Measurements from ENCODE around the gene CLPTM1L.

The CLPTM1L gene

DNA sequence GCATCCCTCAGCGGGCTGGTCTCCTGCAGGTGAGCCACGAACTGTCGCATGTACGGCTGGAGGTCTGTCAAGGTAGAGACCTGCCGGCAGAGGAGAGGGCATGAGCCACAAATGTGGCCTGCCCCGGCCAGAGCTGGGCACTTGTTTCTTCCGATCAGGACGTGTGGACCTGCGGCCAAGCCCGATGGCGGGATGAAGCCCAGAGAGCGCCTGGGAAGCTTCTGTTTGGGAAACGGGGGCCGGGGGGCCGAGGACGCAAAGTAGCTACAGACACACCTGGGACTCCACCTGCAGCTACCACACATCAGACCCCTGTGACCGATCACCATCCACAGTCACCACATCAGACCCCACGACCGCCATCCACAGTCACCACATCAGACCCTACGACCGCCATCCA, 72.7 kb downstream of the CLPTM1L start:
- Histone ChIP-seq H4K8ac (ENCODE audit: low read depth, low read length) (no peak overlapping the region), H2BK5ac (ENCODE audit: low read length) (no peak overlapping the region), H3K23ac (ENCODE audit: low read length) (no peak overlapping the region), H3K56ac (ENCODE audit: low read length) (no peak overlapping the region), H3K36me3 (ENCODE audit: control insufficient read depth, insufficient read depth, low read length) (no peaks in the 10 kb centered on the region), H3K9ac (ENCODE audit: low read length) (no peak overlapping the region), H2AK5ac (ENCODE audit: low read length) (no peak overlapping the region), H2BK120ac (ENCODE audit: low read depth, low read length) (no peak overlapping the region), H3K4me1 (ENCODE audit: control insufficient read depth, low read depth, low read length) (no peaks in the 10 kb centered on the region), H3K4me3 (ENCODE audit: low read length) (no peak overlapping the region), H3K27me3 (ENCODE audit: insufficient read depth, low read length, poor library complexity) (no peaks in the 10 kb centered on the region), H3K79me1 (ENCODE audit: low read length) (no peaks in the 10 kb centered on the region), H3K4ac (ENCODE audit: low read depth, low read length) (no peak overlapping the region), H3K79me2 (ENCODE audit: control insufficient read depth, insufficient read depth, low read length) (no peaks in the 10 kb centered on the region), H2BK15ac (replicated peaks; ENCODE audit: low read depth) (no peak overlapping the region), H3K18ac (ENCODE audit: low read length) (no peak overlapping the region), H4K5ac (ENCODE audit: low read length) (no peak overlapping the region), H3K27ac (ENCODE audit: low read depth, low read length) (no peak overlapping the region), H3K4me2 (ENCODE audit: low read length) (no peak overlapping the region)
- DNase-seq: no peak
- no CpG with 5 or more reads among the region's 21 CpGs for WGBS (ENCODE audit: extremely low coverage, insufficient coverage, low lambda C conversion rate)

DNA sequence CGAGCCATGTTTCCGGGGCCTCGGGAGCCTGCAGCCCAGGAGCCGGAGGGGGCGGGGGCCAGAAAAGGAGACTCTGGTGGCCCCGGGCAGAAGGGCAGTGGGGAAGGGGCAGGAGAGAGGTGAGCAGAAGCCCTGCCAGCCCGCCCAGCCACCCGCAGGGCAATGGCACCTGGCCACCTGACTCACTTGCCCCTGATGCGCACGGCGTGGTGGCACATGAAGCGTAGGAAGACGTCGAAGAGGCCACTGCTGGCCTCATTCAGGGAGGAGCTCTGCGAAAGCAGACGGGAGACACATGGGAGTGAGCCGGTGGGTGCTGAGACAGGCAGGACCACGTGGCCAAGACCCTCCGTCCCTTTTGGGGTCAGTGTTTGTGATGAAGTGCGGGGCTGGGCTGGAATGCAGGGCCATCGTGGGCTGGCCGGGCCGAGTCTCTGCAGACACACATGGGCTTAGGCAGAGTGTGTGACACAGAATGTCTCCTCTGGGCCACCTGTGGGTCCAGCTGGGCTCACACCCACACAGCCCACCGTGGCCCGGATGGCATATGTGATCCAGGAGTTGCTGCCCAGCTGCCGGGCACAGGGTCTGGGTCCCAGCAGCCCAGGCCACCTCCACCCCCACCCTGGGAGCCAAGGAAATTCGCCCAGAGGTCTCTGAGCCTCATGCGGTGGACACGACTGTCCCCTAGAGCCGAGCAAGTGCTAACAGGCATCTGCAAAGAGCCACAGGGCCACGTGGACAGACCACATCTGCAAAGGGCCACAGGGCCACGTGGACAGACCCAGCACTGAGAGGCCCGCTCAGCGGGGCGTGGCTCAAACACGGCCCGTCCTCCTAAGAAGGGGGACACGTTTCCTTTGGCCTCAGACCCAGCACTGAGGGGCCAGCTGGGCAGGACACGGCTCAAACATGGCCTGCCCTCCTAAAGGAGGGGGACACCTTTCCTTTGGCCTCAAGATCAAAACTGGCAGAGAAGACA, 73.7 kb downstream of the CLPTM1L start:
- no CpG with 5 or more reads among the region's 39 CpGs for WGBS (ENCODE audit: extremely low coverage, insufficient coverage, low lambda C conversion rate)

DNA sequence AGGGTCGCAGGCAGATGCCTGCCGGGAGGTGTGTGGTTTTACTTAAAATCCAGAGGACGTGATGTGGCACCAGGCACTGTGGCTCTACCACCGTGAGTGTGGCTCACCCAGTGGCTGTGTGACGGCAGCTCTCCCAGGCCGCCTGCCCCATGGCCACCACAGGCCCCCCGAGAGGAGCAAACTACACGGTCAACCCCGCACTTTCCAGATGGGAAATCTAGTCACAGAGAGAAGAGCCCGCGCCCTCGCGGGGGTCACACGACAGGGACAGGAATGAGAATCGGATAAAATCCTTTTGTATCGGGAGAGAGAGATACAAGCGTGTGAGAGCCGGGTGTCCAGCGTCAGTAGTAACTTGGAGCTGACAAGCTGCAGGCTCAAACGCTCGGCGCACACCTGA, 74.5 kb downstream of the CLPTM1L start:
- Histone ChIP-seq H2BK120ac (ENCODE audit: low read depth, low read length) (no peak overlapping the region), H3K23ac (ENCODE audit: low read length) (no peak overlapping the region), H4K5ac (ENCODE audit: low read length) (no peak overlapping the region), H4K8ac (ENCODE audit: low read depth, low read length) (no peak overlapping the region), H3K18ac (ENCODE audit: low read length) (no peak overlapping the region), H2BK5ac (ENCODE audit: low read length) (no peak overlapping the region), H3K79me2 (ENCODE audit: control insufficient read depth, insufficient read depth, low read length) (no peaks in the 10 kb centered on the region), H3K27me3 (ENCODE audit: insufficient read depth, low read length, poor library complexity) (no peaks in the 10 kb centered on the region), H3K79me1 (ENCODE audit: low read length) (no peaks in the 10 kb centered on the region), H3K27ac (ENCODE audit: low read depth, low read length) (no peak overlapping the region), H3K4me3 (ENCODE audit: low read length) (no peak overlapping the region), H2BK15ac (replicated peaks; ENCODE audit: low read depth) (no peak overlapping the region), H2AK5ac (ENCODE audit: low read length) (no peak overlapping the region), H3K4me1 (ENCODE audit: control insufficient read depth, low read depth, low read length) (no peaks in the 10 kb centered on the region), H3K9ac (ENCODE audit: low read length) (no peak overlapping the region), H3K4me2 (ENCODE audit: low read length) (no peak overlapping the region), H3K56ac (ENCODE audit: low read length) (no peak overlapping the region), H3K4ac (ENCODE audit: low read depth, low read length) (no peak overlapping the region), H3K36me3 (ENCODE audit: control insufficient read depth, insufficient read depth, low read length) (no peaks in the 10 kb centered on the region)
- no CpG with 5 or more reads among the region's 22 CpGs for WGBS (ENCODE audit: extremely low coverage, insufficient coverage, low lambda C conversion rate)
- no peak for DNase-seq

More for the DNA sequence above, 73.7 kb downstream of the CLPTM1L start:
- H2BK120ac ChIP-seq (ENCODE audit: low read depth, low read length): no peak overlapping the region
- H3K79me2 ChIP-seq (ENCODE audit: control insufficient read depth, insufficient read depth, low read length): no peaks in the 10 kb centered on the region
- H2BK5ac ChIP-seq (ENCODE audit: low read length): no peak overlapping the region
- H4K8ac ChIP-seq (ENCODE audit: low read depth, low read length): no peak overlapping the region
- no peak overlapping the region for H3K27ac ChIP-seq (ENCODE audit: low read depth, low read length)
- no peak overlapping the region for H3K4me3 ChIP-seq (ENCODE audit: low read length)
- no peak overlapping the region for H4K5ac ChIP-seq (ENCODE audit: low read length)
- H3K4ac ChIP-seq (ENCODE audit: low read depth, low read length): no peak overlapping the region
- H3K27me3 ChIP-seq (ENCODE audit: insufficient read depth, low read length, poor library complexity): no peaks in the 10 kb centered on the region
- no peak for DNase-seq
- H3K79me1 ChIP-seq (ENCODE audit: low read length): no peaks in the 10 kb centered on the region
- H3K36me3 ChIP-seq (ENCODE audit: control insufficient read depth, insufficient read depth, low read length): no peaks in the 10 kb centered on the region
- H3K56ac ChIP-seq (ENCODE audit: low read length): no peak overlapping the region
- no peaks in the 10 kb centered on the region for H3K4me1 ChIP-seq (ENCODE audit: control insufficient read depth, low read depth, low read length)
- no peak overlapping the region for H3K9ac ChIP-seq (ENCODE audit: low read length)
- H2AK5ac ChIP-seq (ENCODE audit: low read length): no peak overlapping the region
- no peak overlapping the region for H3K18ac ChIP-seq (ENCODE audit: low read length)
- H3K23ac ChIP-seq (ENCODE audit: low read length): no peak overlapping the region
- no peak overlapping the region for H3K4me2 ChIP-seq (ENCODE audit: low read length)
- H2BK15ac ChIP-seq (replicated peaks; ENCODE audit: low read depth): no peak overlapping the region

DNA sequence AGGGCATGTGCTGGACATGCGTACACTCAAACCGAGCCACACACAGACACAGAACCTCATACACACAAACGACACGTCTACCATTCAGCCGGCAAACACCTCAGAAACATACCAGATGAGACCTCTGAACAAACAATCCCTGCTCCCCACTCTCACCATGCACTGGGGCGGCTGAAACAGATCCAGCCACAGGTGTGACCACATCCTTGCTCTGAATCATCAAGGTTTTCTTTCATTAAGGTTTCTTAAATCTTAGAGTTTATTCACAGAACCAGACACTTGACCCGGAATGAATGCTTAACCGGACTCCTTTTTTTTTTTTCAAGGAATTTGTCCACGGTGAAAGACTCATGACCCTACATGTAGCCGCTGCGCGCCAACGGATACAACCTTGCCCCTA, 76.2 kb downstream of the CLPTM1L start:
- no peak overlapping the region for H3K4me2 ChIP-seq (ENCODE audit: low read length)
- H3K23ac ChIP-seq (ENCODE audit: low read length): no peak overlapping the region
- no peak overlapping the region for H3K27ac ChIP-seq (ENCODE audit: low read depth, low read length)
- no peak overlapping the region for H4K8ac ChIP-seq (ENCODE audit: low read depth, low read length)
- no peaks in the 10 kb centered on the region for H3K79me2 ChIP-seq (ENCODE audit: control insufficient read depth, insufficient read depth, low read length)
- no peak overlapping the region for H2BK5ac ChIP-seq (ENCODE audit: low read length)
- H2BK15ac ChIP-seq (replicated peaks; ENCODE audit: low read depth): no peak overlapping the region
- H2BK120ac ChIP-seq (ENCODE audit: low read depth, low read length): no peak overlapping the region
- no peaks in the 10 kb centered on the region for H3K27me3 ChIP-seq (ENCODE audit: insufficient read depth, low read length, poor library complexity)
- no peak overlapping the region for H3K4me3 ChIP-seq (ENCODE audit: low read length)
- H3K79me1 ChIP-seq (ENCODE audit: low read length): no peaks in the 10 kb centered on the region
- H3K18ac ChIP-seq (ENCODE audit: low read length): no peak overlapping the region
- WGBS (ENCODE audit: extremely low coverage, insufficient coverage, low lambda C conversion rate): no CpG with 5 or more reads among the region's 13 CpGs
- H3K4me1 ChIP-seq (ENCODE audit: control insufficient read depth, low read depth, low read length): no peaks in the 10 kb centered on the region
- H4K5ac ChIP-seq (ENCODE audit: low read length): no peak overlapping the region
- H2AK5ac ChIP-seq (ENCODE audit: low read length): no peak overlapping the region
- H3K4ac ChIP-seq (ENCODE audit: low read depth, low read length): no peak overlapping the region
- DNase-seq: no peak
- no peak overlapping the region for H3K56ac ChIP-seq (ENCODE audit: low read length)
- no peaks in the 10 kb centered on the region for H3K36me3 ChIP-seq (ENCODE audit: control insufficient read depth, insufficient read depth, low read length)
- H3K9ac ChIP-seq (ENCODE audit: low read length): no peak overlapping the region

DNA sequence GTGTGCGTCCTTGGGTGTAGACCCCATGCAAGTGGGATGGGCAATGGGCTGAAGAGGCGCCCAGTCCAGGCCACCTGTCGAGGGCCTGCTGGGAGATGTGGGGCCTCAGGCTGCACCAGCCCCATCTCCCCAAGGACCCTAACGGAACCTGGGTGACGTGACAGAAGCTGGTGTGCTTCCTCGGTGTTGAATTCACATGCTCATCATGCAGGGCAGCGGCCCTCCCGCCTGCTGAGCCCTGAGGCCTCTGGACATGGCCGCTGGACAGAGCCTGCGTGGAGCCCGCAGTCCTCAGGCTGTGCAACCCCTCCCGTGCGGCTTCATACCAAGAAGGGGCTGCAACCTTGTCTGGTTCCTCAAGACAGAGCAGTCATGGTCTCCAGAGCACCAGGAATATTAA, 76.8 kb downstream of the CLPTM1L start:
- no peak overlapping the region for H2AK5ac ChIP-seq (ENCODE audit: low read length)
- no peak overlapping the region for H3K4me2 ChIP-seq (ENCODE audit: low read length)
- no peaks in the 10 kb centered on the region for H3K36me3 ChIP-seq (ENCODE audit: control insufficient read depth, insufficient read depth, low read length)
- no peak overlapping the region for H3K27ac ChIP-seq (ENCODE audit: low read depth, low read length)
- no peak overlapping the region for H2BK120ac ChIP-seq (ENCODE audit: low read depth, low read length)
- H3K4me3 ChIP-seq (ENCODE audit: low read length): no peak overlapping the region
- no peak for DNase-seq
- H3K23ac ChIP-seq (ENCODE audit: low read length): no peak overlapping the region
- no CpG with 5 or more reads among the region's 13 CpGs for WGBS (ENCODE audit: extremely low coverage, insufficient coverage, low lambda C conversion rate)
- H3K56ac ChIP-seq (ENCODE audit: low read length): no peak overlapping the region
- no peaks in the 10 kb centered on the region for H3K27me3 ChIP-seq (ENCODE audit: insufficient read depth, low read length, poor library complexity)
- H2BK15ac ChIP-seq (replicated peaks; ENCODE audit: low read depth): no peak overlapping the region
- H3K4me1 ChIP-seq (ENCODE audit: control insufficient read depth, low read depth, low read length): no peaks in the 10 kb centered on the region
- no peak overlapping the region for H3K4ac ChIP-seq (ENCODE audit: low read depth, low read length)
- no peaks in the 10 kb centered on the region for H3K79me1 ChIP-seq (ENCODE audit: low read length)
- H3K9ac ChIP-seq (ENCODE audit: low read length): no peak overlapping the region
- no peak overlapping the region for H2BK5ac ChIP-seq (ENCODE audit: low read length)
- no peak overlapping the region for H4K8ac ChIP-seq (ENCODE audit: low read depth, low read length)
- no peak overlapping the region for H4K5ac ChIP-seq (ENCODE audit: low read length)
- no peak overlapping the region for H3K18ac ChIP-seq (ENCODE audit: low read length)
- H3K79me2 ChIP-seq (ENCODE audit: control insufficient read depth, insufficient read depth, low read length): no peaks in the 10 kb centered on the region

All from mesendoderm (in vitro differentiated cells).